GM10248 (cell line): ENCODE measurements around the gene PCCA.

Experiments
- CTCF ChIA-PET: fragments of 300-600 bp; sonication (Branson Sonifier 250); formaldehyde crosslinking; extraction: SDS; loops from one replicate; lab custom pipeline; 2021; ENCODE audit warnings: antibody characterized with exemption; lab: Yijun Ruan, JAX
- POLR2A ChIA-PET: fragments of 350-650 bp; sonication (Branson Sonifier 250); formaldehyde crosslinking; extraction: SDS; loops from one replicate; lab custom pipeline; 2020; ENCODE audit warnings: antibody characterized with exemption; lab: Yijun Ruan, JAX
- DNase-seq: peaks from one replicate; pipeline ENCODE4 v3.0.0; 2012; ENCODE audit errors: extremely low spot score
- CTCF ChIP-seq: IDR thresholded peaks from 2 replicates; pipeline ENCODE4 v1.5.1; 2012; ENCODE audit warnings: mild to moderate bottlenecking, low read depth; ENCODE audit errors: extremely low read depth, missing control alignments, control extremely low read depth

Gene PCCA

DNA sequence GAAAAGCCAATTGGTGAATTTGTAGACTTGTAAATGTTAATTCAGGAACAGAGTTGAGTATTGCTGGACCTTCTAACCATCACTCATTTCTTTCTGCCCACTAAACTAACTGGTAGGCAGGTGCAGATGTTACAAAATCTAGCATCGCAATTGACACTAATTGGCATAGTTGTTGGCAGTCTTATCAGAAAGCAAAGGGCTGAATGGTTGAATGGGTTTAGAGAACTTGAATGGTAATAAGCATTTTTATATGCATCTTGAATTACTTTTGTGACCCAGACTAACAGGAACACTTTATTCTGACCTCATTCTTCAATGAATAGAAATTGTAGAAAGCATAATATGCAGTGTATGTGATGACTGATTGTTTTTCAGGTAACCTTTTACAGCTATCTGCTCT, 310.6 kb downstream of the PCCA start:
- ChIA-PET CTCF (no interaction called here), POLR2A (no interaction called here)
- no peak for DNase-seq
- TF ChIP-seq CTCF: no peak

DNA sequence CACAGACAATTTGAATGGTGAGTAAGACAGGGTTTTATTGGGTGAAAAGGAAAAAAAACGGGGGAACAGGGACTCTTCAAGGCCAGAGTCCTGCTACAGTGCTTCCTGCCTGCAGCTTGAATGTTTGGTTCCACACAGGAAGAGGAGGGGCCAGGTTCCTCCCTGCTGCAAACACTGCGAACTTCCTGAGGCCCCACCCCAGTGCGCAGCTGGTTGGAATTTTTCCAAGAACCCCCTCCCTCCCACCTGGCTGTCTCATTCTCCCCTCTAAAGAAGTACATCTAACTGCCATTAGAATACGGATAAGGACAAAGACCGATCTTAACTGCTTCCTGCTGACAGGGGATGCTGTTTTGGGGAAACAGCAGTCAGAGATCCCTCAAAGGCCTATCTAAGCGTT, 314.8 kb downstream of the PCCA start:
- POLR2A ChIA-PET: no interaction called here
- no peak for TF ChIP-seq CTCF
- DNase-seq: no peak
- CTCF ChIA-PET: no interaction called here

- ChIA-PET POLR2A (no interaction called here), CTCF (no interaction called here)
- no peak for DNase-seq
- no peak for TF ChIP-seq CTCF
Observed at GRCh38 chr13:100409132-100409531, 320.2 kb downstream of the PCCA start.

DNA sequence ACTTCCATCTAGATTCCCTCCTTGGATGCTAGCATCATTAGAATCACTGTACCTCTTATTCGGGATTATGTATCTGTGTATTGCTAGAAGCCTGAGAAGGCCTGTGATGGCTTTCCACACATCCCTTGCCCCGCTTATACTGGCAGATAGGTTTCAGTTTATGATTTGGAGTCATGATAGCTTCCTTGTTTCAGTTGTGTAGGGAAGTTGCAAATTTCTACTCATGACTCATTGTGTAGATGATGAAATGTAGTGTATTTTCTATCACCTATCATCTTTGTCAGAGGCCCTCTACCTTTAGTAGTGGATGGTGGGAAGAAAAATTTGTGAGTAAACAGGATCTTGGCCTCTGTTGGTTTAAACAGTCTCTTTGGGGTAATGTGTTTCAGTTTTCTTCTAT, 334.5 kb downstream of the PCCA start:
- TF ChIP-seq CTCF: no peak
- DNase-seq: no peak
- ChIA-PET POLR2A (no interaction called here), CTCF (no interaction called here)

DNA sequence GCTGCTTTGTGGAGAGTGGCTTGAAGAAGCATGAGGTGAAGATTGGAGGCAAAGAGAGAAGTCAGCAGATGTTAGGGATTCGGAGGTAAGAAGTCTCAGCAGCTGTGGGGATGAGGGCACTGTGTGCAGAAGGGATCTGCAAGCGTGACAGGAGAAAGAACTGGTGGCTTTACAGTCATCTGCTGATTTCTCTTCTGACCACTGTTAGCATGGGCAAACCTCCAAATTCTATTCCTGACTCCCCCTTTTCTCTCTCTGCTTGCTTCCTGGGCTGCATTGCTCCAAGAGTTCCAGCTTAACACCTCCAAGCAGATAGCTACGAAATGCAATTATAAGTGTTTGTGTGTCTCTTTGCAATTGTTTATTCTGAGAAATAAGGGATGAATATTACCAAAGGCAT, 340.1 kb downstream of the PCCA start:
- no peak for TF ChIP-seq CTCF
- ChIA-PET CTCF (interaction anchor here (0.7 to 1.6 kb wide), 3 partner anchors 44 to 818 kb away, joined by 3 read pairs; no protein-coding TSS in a partner anchor), POLR2A (no interaction called here)
- no peak for DNase-seq

DNA sequence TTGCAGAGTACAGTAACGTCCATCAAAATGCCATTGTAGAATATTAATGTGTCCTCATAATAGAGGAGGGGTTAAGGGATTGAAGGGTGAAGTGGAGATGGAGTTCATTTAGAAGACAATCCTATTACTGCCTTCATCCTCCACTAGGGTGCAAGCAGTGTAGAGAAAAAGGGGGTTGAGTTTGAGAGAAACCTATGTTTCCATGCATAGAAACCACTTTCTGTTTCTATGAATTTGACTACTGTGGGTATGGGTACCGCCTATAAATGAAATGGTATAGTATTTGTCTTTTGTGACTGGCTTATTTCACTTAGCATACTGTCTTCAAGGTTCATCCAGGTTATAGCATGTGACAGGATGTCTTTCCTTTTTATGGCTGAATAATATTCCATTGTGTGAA, 343.7 kb downstream of the PCCA start:
- no peak for DNase-seq
- CTCF ChIA-PET: no interaction called here
- TF ChIP-seq CTCF: no peak
- POLR2A ChIA-PET: no interaction called here

DNA sequence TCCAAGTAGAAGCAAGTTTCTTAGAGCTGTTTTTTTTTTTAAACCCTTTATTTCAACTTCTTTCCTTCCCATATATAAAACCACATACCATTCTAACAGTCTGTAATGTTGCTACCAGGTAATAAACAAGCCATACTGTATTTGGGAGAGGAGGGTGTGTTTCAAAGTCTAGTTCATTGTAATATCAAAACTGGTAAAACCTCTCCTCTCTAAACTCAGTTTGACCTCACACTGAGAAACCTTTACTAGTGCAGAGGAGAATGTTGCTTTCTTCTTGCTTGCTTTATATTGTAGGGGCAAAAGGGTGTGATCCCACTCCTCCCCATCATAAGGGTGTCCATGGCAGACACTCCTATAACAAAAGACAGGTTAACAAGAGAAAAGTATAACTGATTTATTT, 344.6 kb downstream of the PCCA start:
- no peak for TF ChIP-seq CTCF
- ChIA-PET CTCF (interaction anchor here (1.2 kb wide), 1 partner anchor 51 kb away, joined by 3 read pairs; no protein-coding TSS in a partner anchor), POLR2A (no interaction called here)
- DNase-seq: no peak
